NCI-H774 (cell line): Measurements from ENCODE around the gene SSUH2.
"Not testable (repeated sequence)": the region's sequence is repeated elsewhere in the genome, so short reads cannot be mapped to it uniquely, and the experiment has no call there.

ENCODE experiments used
- DNase-seq: peaks from one replicate; lab custom pipeline; 2025; lab: John Stamatoyannopoulos, UW

SSUH2 gene

GRCh38 chr3:8608791-8609467 is 35.7 kb downstream of the SSUH2 start:
- no peak for DNase-seq

GRCh38 chr3:8608041-8608790 is 36.4 kb downstream of the SSUH2 start:
- DNase-seq = no peak

DNA sequence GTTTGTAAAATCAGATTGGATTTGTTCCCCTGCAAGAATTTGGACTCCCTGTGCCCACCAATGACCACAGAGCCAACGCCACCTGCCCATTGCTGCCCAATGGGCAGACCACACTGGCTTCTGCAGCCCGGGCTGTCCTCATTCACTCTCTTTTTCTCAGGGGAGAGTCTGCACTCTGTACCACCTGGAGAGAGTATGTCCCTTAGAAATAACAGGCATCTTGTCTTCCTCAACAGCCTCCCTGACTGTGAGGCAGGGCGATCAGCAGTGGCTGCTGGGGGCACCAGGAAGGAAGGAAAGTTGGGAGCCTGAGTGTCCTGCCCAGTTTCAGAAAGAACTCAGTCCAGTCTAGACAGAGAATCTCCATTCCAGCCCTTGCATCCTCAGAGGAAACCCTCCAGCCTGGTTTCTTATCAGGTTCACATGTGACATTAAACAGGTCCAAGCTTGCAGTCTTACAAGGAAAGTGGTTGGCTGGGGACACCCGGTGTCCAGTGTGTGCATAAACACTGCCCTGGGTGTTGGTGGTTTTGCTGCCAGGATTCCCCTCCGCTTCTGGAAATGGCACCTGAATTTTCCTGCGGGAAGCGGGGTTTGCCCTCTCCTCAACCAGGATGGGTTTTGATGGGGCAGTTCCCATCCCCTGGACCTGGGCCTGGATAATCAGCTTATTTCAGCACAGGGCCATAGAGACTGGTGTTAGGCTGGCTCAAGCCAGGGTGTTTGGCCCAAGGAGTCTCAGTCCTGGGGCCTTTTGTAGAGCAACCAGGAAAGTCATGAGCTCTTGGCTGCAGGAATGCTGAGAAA is 37.2 kb downstream of the SSUH2 start:
- no peak for DNase-seq

- DNase-seq = no peak
Observed at GRCh38 chr3:8606701-8607231, 37.8 kb downstream of the SSUH2 start.

DNA sequence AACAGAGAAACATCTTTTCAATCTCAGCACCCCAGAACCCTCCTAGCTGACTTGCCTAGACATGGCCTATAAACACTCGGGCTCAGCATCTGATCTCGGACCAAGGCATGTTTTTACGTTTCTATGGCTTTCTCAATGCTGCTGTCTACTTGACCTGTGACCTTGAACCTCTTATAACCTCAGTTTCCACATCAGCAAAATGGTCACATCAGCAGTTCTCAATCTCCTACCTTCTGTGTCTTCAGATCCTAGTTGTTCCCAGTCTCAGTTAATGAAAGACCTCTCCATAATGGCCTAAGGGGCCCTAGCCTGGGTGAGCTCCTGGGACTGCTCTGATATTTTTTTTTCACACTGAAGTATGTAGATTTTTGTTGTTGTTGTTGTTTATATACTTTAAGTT is 39.6 kb downstream of the SSUH2 start:
- no peak for DNase-seq

GRCh38 chr3:8604006-8604405 is 40.6 kb downstream of the SSUH2 start:
- DNase-seq = no peak

DNA sequence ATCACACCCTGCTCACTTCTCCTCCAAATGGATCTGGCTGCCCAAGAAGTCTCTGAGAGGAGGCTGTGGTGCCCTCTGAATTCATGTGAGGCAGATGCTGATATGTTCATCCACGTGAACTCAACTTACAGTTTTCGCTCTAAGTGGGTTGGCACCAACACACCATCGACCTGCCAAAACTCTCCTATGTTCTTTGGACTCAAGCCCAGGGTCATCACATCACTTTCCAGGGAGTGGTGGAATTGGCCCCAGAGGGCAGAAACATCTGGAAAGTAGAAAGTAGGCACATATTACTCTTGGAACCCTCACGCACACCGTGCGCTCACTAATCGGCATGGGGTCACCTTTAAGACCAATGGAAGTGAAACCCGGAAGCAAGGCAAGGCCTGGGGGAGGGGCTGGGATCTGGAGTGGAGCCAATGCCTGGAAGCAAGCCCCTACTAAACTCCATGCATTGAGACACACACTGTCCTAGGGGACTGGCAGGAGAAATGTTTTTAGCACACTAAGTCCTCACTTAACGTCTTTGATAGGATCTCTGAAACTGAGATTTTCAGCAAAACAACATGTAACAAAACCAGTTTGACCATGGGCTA is 41.4 kb downstream of the SSUH2 start:
- DNase-seq = no peak

DNA sequence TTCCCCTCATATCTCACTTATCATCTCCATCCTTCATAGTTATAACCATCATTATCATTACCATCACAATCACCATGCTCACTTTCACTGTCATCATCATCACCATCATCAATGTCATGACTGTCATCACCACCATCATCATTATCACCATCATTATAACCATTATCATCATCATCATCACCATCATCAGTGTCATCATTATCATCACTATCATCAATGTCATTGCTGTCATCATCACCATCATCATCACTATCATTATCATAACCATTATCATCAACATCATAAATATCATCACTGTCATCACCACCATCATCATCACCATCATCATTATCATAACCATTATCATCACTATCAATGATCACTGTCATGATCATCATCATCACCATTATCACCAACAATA is 44.1 kb downstream of the SSUH2 start:
- DNase-seq = no peak

DNA sequence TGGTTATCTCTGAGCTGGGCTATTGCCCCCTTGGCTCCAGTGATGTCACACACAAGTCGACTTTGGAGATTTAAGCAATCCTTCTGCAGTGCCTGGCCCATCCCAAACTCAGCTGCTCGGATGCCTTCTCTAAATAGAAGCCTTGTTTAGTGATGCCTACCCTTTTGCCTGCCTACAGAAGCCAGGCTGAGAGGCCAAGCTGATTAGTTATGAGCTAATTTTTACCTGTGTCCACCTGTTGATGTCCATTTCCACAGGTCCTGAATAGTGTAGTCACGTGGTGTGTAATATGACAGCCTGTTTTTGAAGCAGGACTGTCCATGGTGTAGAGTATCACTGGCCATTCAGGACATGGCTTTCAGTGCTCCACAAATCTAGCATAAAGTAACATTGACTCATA is 45.5 kb downstream of the SSUH2 start:
- no peak for DNase-seq

DNA sequence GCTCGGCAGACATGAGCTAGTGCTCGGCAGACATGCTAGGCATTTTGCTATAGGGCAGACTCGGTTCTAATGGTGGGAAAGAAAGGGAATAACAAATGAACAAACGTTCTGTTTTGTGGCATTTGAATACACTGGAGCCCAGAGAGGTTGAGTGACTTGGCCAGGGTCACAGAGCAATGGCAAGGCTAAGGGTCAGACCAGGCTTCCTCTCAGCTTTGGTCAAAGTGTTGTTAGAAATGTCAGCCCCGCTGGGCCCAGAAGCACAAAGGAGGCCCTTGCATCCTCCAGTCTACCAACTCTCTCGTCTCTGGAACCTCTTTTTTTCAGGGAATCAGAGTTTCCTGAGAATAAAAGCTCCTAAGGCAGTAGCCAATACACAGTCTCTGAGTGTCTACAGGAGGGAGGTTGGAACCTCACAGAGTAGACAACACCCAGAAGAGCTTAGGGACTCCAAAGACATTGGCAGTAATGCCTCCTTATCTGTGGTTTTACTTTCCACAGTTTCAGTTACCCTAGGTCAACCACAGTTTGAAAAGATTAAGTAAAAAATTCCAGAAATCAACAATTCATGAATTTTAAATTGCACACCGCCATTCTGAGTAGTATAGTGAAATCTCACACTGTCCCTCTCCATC is 47.3 kb downstream of the SSUH2 start:
- no peak for DNase-seq

DNA sequence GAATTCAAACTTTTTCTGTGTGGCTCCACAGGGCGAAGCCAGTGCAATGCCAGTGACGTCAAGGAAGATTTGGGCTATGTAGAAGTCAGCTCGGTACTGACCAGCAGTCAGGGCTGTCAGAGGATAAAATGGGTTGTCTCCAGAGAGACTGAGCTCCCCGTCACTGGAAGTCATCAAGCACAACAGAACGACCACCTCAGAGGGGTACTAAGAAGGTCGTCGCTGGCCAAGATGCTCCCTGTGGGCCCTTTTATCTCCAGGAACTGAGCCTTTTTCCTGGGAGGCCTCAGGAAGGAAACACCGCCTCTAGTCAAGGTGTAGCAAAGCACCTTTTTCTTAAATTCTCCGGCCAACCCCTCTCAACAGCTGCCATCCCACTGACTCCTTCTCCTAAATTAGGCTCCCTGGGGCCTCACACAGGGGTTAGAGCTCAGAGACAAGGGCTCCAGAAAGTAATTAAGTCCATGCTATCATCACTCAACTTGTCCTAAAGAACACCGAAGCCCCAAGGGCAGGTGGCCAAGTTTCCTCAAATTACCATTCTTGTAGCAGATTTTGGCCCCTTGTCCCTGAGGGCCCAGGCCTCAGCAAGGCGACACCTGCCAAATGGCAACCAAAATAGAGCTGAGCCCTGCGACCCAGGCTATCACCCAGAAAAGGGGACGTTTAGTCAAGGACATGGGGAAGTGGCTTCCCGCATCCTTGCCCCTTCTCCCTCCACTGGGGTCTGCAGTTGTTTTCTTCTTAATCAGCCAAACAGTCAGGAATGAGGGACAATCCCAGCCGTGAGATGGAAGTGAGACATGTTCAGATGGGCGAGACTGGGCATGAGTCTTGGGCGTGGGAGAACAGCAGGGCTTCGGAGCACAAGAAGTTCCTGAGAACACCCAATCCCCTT is 48.0 kb downstream of the SSUH2 start:
- no peak for DNase-seq

- no peak for DNase-seq
Observed at GRCh38 chr3:8595695-8596115, 48.9 kb downstream of the SSUH2 start.

DNA sequence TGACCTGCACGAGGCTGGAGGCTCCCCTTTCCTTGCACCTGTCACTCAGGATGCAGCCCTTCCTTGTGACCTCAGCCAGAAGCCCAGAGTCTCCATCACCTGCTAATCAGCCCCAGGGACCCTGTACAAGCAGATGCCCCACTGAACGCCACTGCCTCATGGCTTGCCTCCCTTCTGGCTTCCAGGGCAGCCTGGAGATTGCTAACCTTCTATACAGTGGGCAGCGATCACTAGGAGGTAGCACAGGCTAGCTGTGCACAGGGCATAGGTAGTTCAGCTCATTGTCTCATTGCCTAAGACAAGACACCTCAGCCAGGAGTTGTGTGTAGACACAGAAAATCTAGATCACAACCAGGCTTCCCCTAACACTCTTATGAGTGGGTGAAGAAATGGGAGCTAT is 49.3 kb downstream of the SSUH2 start:
- no peak for DNase-seq

GRCh38 chr3:8593021-8593827 is 51.4 kb downstream of the SSUH2 start:
- DNase-seq = no peak

DNA sequence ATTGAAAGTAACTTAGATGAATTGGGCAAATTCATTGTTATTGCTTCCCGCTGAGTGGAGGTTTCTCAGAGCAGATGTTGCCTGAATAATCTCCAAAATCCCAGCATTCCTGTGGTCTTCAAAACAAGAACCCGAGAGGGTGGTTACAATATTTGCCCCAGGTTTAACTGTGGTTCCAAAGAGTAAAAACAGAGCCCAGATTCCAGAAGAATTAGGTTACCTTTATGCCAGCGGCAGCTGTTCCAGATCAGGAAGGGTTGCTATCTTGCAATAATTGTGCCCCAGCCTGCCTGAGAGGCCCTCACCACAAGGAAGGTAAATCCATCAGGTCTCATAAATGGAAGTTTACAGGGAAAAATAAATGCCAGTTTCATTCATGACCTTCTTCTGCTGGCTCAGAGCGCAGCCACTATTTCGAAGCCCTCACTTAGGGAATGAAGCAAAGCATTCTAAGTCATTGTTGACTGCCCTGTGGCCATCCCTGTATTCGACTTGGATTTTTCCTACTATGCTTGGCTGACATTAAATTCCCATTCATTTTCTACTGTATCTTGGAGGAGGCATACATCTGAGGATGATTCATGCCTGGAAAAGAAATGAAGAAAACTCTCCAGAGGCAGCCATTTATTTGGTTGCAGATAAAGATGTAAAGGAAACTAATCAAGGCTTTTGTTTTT is 54.6 kb downstream of the SSUH2 start:
- no peak for DNase-seq

- no peak for DNase-seq
Observed at GRCh38 chr3:8584661-8585060, 59.9 kb downstream of the SSUH2 start.

- no peak for DNase-seq
Observed at GRCh38 chr3:8581806-8582445, 62.7 kb downstream of the SSUH2 start.

- no peak for DNase-seq
Observed at GRCh38 chr3:8581373-8581772, 63.2 kb downstream of the SSUH2 start.

DNA sequence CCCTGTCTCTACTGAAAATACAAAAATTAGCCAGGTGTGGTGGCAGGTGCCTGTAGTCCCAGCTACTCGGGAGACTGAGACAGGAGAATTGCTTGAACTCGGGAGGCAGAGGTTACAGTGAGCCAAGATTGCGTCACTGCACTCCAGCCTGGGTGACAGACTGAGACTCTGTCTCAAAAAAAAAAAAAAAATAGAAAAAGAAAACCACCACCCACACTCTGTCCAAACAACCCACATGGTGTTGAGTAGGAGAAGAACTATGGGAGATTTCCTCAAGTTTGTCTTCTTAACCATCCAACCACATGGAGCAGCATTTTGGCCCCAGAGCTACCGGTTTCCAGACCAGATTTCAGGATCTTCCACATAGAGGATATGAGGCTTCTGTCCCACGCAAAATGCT is 64.2 kb downstream of the SSUH2 start:
- not testable (repeated sequence) for DNase-seq
